H9 (cell line): ENCODE data around the gene ME3. TPM values are rescaled to one million over a fixed set of nuclear protein-coding genes. Genes with fewer than 3 reads are reported as not detected.

Experiments used
- DNase-seq: peaks from one replicate; pipeline ENCODE4 v3.0.0-alpha.2; 2017
- H2AFZ ChIP-seq: one replicate; pipeline ENCODE4 v1.6.1; 2013; ENCODE audit warnings: mild to moderate bottlenecking, low read length, control low read depth, moderate library complexity
- H2AK5ac ChIP-seq: 2 replicates; pipeline ENCODE4 v1.6.1; 2013; ENCODE audit warnings: low read length, control low read depth, mixed read lengths; ENCODE audit not compliant: insufficient read length
- H2BK120ac ChIP-seq: one replicate; pipeline ENCODE4 v1.6.1; 2013; ENCODE audit warnings: low read depth, mild to moderate bottlenecking, low read length, control low read depth, inconsistent platforms; ENCODE audit not compliant: poor library complexity, severe bottlenecking
- H2BK12ac ChIP-seq: 2 replicates; pipeline ENCODE4 v1.6.1; 2013; ENCODE audit warnings: low read length, control low read depth, mixed read lengths, low read depth; ENCODE audit not compliant: insufficient read length
- H2BK15ac ChIP-seq: 2 replicates; pipeline ENCODE4 v1.6.1; 2013; ENCODE audit warnings: low read depth, low read length, control low read depth
- H2BK20ac ChIP-seq: one replicate; pipeline ENCODE4 v1.6.1; 2013; ENCODE audit warnings: low read depth, mild to moderate bottlenecking, low read length, control low read depth, inconsistent platforms; ENCODE audit not compliant: poor library complexity, severe bottlenecking
- H2BK5ac ChIP-seq: 2 replicates; pipeline ENCODE4 v1.6.1; 2013; ENCODE audit warnings: low read length, control low read depth, mixed read lengths; ENCODE audit not compliant: insufficient read length
- H3K14ac ChIP-seq: 2 replicates; pipeline ENCODE4 v1.6.1; 2013; ENCODE audit warnings: low read length, control low read depth; ENCODE audit not compliant: insufficient read depth
- H3K18ac ChIP-seq: 2 replicates; pipeline ENCODE4 v1.6.1; 2013; ENCODE audit warnings: low read depth, mild to moderate bottlenecking, mixed read lengths, low read length, control low read depth; ENCODE audit not compliant: insufficient read length
- H3K23ac ChIP-seq: 2 replicates; pipeline ENCODE4 v1.6.1; 2013; ENCODE audit warnings: low read length, control low read depth, mixed read lengths, low read depth; ENCODE audit not compliant: insufficient read length
- H3K23me2 ChIP-seq: 2 replicates; pipeline ENCODE4 v1.6.1; 2013; ENCODE audit warnings: low read depth, mild to moderate bottlenecking, mixed read lengths, low read length, control low read depth; ENCODE audit not compliant: insufficient read length, poor library complexity, severe bottlenecking
- H3K27ac ChIP-seq: 2 replicates; pipeline ENCODE4 v1.5.1; 2013; ENCODE audit warnings: low read length, control low read depth, mixed read lengths, low read depth; ENCODE audit not compliant: insufficient read length
- H3K27me3 ChIP-seq: 2 replicates; pipeline ENCODE4 v1.6.1; 2013; ENCODE audit warnings: low read length, control low read depth, inconsistent platforms; ENCODE audit not compliant: insufficient read depth
- H3K4ac ChIP-seq: 2 replicates; pipeline ENCODE4 v1.6.1; 2013; ENCODE audit warnings: low read depth, mild to moderate bottlenecking, control low read depth, inconsistent platforms, low read length, moderate library complexity
- H3K4me1 ChIP-seq: 2 replicates; pipeline ENCODE4 v1.6.1; 2013; ENCODE audit warnings: low read length, control low read depth, inconsistent platforms; ENCODE audit not compliant: insufficient read depth
- H3K4me2 ChIP-seq: 2 replicates; pipeline ENCODE4 v1.6.1; 2013; ENCODE audit warnings: low read length, control low read depth, mixed read lengths; ENCODE audit not compliant: insufficient read length, insufficient read depth
- H3K56ac ChIP-seq: 2 replicates; pipeline ENCODE4 v1.6.1; 2013; ENCODE audit warnings: low read depth, mild to moderate bottlenecking, mixed read lengths, low read length, control low read depth; ENCODE audit not compliant: insufficient read length
- H3K79me1 ChIP-seq: 2 replicates; pipeline ENCODE4 v1.6.1; 2013; ENCODE audit warnings: low read depth, mild to moderate bottlenecking, moderate library complexity, low read length, control low read depth, inconsistent platforms; ENCODE audit not compliant: insufficient read depth, poor library complexity, severe bottlenecking
- H3K79me2 ChIP-seq: 2 replicates; pipeline ENCODE4 v1.6.1; 2013; ENCODE audit warnings: low read length, control low read depth, inconsistent platforms; ENCODE audit not compliant: insufficient read depth
- H3K9ac ChIP-seq: 2 replicates; pipeline ENCODE4 v1.6.1; 2013; ENCODE audit warnings: low read length, control low read depth, mixed read lengths; ENCODE audit not compliant: insufficient read length; ENCODE audit errors: extremely low read depth
- H3K9me3 ChIP-seq: one replicate; pipeline ENCODE4 v1.6.1; 2013; ENCODE audit warnings: low read depth, low read length, inconsistent platforms; ENCODE audit not compliant: control insufficient read depth
- H3T11ph ChIP-seq: one replicate; pipeline ENCODE4 v1.6.1; 2013; ENCODE audit warnings: mild to moderate bottlenecking, low read length, control low read depth, inconsistent platforms
- H4K20me1 ChIP-seq: one replicate; pipeline ENCODE4 v1.6.1; 2013; ENCODE audit not compliant: control insufficient read depth, insufficient read length, insufficient read depth
- H4K5ac ChIP-seq: 2 replicates; pipeline ENCODE4 v1.6.1; 2013; ENCODE audit warnings: low read depth, mild to moderate bottlenecking, mixed read lengths, low read length, control low read depth; ENCODE audit not compliant: insufficient read length
- H4K8ac ChIP-seq: replicated peaks from 2 replicates; pipeline ENCODE4 v1.6.1; 2013; ENCODE audit warnings: low read length, control low read depth, mixed read lengths, low read depth; ENCODE audit not compliant: insufficient read length
- H4K91ac ChIP-seq: 2 replicates; pipeline ENCODE4 v1.6.1; 2013; ENCODE audit warnings: low read depth, mild to moderate bottlenecking, moderate library complexity, mixed read lengths, low read length, control low read depth; ENCODE audit not compliant: insufficient read length
- H3K27ac Mint-ChIP-seq, 3 experiments: 2 replicates in 2 of 3; 3 replicates in 1 of 3; pipeline ENCODE4 v1.8.0; 2020 to 2021; ENCODE audit warnings: mixed read lengths in 3 of 3, mild to moderate bottlenecking in 1 of 3, moderate library complexity in 1 of 3
- H3K27me3 Mint-ChIP-seq: 2 replicates; pipeline ENCODE4 v1.8.0; 2021; ENCODE audit warnings: low read depth, mild to moderate bottlenecking, moderate library complexity, mixed read lengths
- H3K36me3 Mint-ChIP-seq, 3 experiments: 2 replicates in 2 of 3; 3 replicates in 1 of 3; pipeline ENCODE4 v1.8.0; 2020 to 2021; ENCODE audit warnings: low read depth in 3 of 3, mixed read lengths in 3 of 3; ENCODE audit not compliant: insufficient read depth in 1 of 3
- H3K4me1 Mint-ChIP-seq, 2 experiments: 2 replicates each; pipeline ENCODE4 v1.8.0; 2020; ENCODE audit warnings: mixed read lengths in 2 of 2
- H3K4me3 Mint-ChIP-seq, 2 experiments: 2 replicates in 1 of 2; 3 replicates in 1 of 2; pipeline ENCODE4 v1.8.0; 2020 to 2021; ENCODE audit warnings: mild to moderate bottlenecking in 2 of 2, mixed read lengths in 2 of 2, moderate library complexity in 1 of 2
- H3K9me3 Mint-ChIP-seq, 2 experiments: 2 replicates in 1 of 2; 3 replicates in 1 of 2; pipeline ENCODE4 v1.8.0; 2020; ENCODE audit warnings: mild to moderate bottlenecking in 2 of 2, mixed read lengths in 2 of 2, moderate library complexity in 1 of 2
- CTCF ChIP-seq: fragments of 200-600 bp; sonication (generic); conservative IDR thresholded peaks from 3 replicates; pipeline ENCODE4 v1.8.0; 2021; ENCODE audit warnings: antibody characterized with exemption, mild to moderate bottlenecking
- WGBS: extraction: QIAGEN DNeasy Blood & Tissue Kit; methylation state at CpG from one replicate; pipeline ENCODE4 v1.1.7; 2013; ENCODE audit warnings: missing lambda C conversion rate, low lambda C conversion rate, mixed read lengths; ENCODE audit not compliant: insufficient read length; ENCODE audit errors: extremely low coverage; 5-methylcytosine and 5-hydroxymethylcytosine counted together
- total RNA-seq: library from RNA; stranded (reverse); gene quantifications from 2 replicates; pipeline ENCODE4 v1.2.1, GENCODE V29; 2021

ME3 gene
- total RNA-seq, 1 experiment from 2014 or later: 2.8 TPM

DNA sequence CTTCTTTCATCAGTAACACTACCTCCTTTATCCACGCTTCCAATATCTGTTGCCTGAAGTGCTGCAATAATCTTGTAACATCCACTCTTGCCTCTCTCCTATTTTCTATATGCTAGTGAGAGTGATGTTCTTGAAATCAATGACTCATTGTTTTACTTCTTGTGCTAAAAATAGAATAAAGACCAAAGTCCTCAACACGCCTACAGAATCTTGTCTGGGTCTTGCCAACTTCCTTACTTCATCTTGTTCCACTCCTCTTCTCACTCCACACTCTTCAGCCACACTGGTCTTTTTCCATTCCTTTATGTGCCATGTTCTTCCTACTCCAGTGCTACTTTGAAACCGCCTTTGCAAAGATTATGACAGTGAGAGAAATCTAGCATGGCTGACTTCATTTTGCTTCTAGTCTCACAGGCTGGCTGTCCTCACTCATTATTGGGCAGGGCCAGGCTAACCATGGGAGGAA, 161.3 kb downstream of the ME3 start:
- Histone ChIP-seq H3K27ac (no peak overlapping the region), H2BK5ac (no peak overlapping the region), H3K79me1 (no peaks in the 10 kb centered on the region), H3K18ac (no peak overlapping the region), H3K4me1 (peaks cover 2% of the 10 kb centered on the region; the same call in 1 of the 2 replicates), H2AK5ac (no peak overlapping the region), H3K4me2 (no peak overlapping the region), H4K20me1 (no peaks in the 10 kb centered on the region), H3T11ph (no peak overlapping the region), H4K5ac (no peak overlapping the region), H2BK120ac (no peak overlapping the region), H2BK12ac (no peak overlapping the region), H4K91ac (no peak overlapping the region), H2AFZ (no peak overlapping the region), H3K27me3 (no peaks in the 10 kb centered on the region), H3K9me3 (peaks cover 17% of the 10 kb centered on the region), H4K8ac (no peak overlapping the region), H2BK15ac (no peak overlapping the region), H3K14ac (no peak overlapping the region), H3K79me2 (no peaks in the 10 kb centered on the region), H2BK20ac (no peak overlapping the region), H3K9ac (no peak overlapping the region), H3K56ac (no peak overlapping the region), H3K4ac (no peak overlapping the region), H3K23ac (no peak overlapping the region), H3K23me2 (no peaks in the 10 kb centered on the region)
- Mint-ChIP-seq H3K9me3 (no peaks in the 10 kb centered on the region), H3K27ac (no peak overlapping the region), H3K27me3 (no peaks in the 10 kb centered on the region), H3K4me1 (peaks cover 0 to 3% of the 10 kb centered on the region in 2 experiments; a peak in 2 of 4 replicates), H3K4me3 (no peak overlapping the region), H3K36me3 (no peaks in the 10 kb centered on the region)
- no peak for DNase-seq
- no peak for TF ChIP-seq CTCF
- WGBS: no CpG with 5 or more reads among the region's 3 CpGs
